HepG2 (cell line): Measurements from ENCODE around the gene CYP4V2. TPM values are rescaled to one million over a fixed set of nuclear protein-coding genes. Genes with fewer than 3 reads are reported as not detected.

ENCODE experiments used
- ARID4A ChIP-seq: sonication (generic); formaldehyde crosslinking; IDR thresholded peaks from 2 replicates; pipeline ENCODE4 v1.5.0; 2020; ENCODE audit warnings: mild to moderate bottlenecking, missing genetic modification reagents, borderline replicate concordance
- HINFP ChIP-seq: sonication (generic); formaldehyde crosslinking; IDR thresholded peaks from 2 replicates; pipeline ENCODE4 v1.4.0; 2020; ENCODE audit warnings: low read depth, mild to moderate bottlenecking, missing genetic modification reagents
- NFAT5 ChIP-seq: sonication (generic); formaldehyde crosslinking; IDR thresholded peaks from 2 replicates; pipeline ENCODE4 v1.4.0; 2020; ENCODE audit warnings: missing genetic modification reagents
- NR0B2 ChIP-seq: sonication (generic); formaldehyde crosslinking; IDR thresholded peaks from 2 replicates; pipeline ENCODE4 v1.4.0; 2020; ENCODE audit warnings: mild to moderate bottlenecking, missing genetic modification reagents
- POLR2G ChIP-seq: fragments of 200-400 bp; formaldehyde crosslinking; IDR thresholded peaks from 2 replicates; pipeline ENCODE4 v1.6.1; 2018; ENCODE audit warnings: mild to moderate bottlenecking, low read depth, low read length, moderate library complexity
- RAD21 ChIP-seq: fragments of 450-650 bp; formaldehyde crosslinking; IDR thresholded peaks from 2 replicates; pipeline ENCODE4 v1.5.0; 2020; ENCODE audit warnings: mild to moderate bottlenecking
- RBFOX2 ChIP-seq: fragments of 200-400 bp; formaldehyde crosslinking; IDR thresholded peaks from 2 replicates; pipeline ENCODE4 v1.6.1; 2017; ENCODE audit warnings: low read depth, mild to moderate bottlenecking, low read length
- SALL1 ChIP-seq: sonication (generic); formaldehyde crosslinking; IDR thresholded peaks from 2 replicates; pipeline ENCODE4 v1.8.0; 2022; ENCODE audit warnings: mild to moderate bottlenecking, missing genetic modification reagents
- SETDB1 ChIP-seq: sonication (generic); formaldehyde crosslinking; IDR thresholded peaks from 2 replicates; pipeline ENCODE4 v1.5.1; 2020; ENCODE audit warnings: missing genetic modification reagents, mild to moderate bottlenecking, borderline replicate concordance
- SYNCRIP ChIP-seq: fragments of 200-400 bp; formaldehyde crosslinking; IDR thresholded peaks from 2 replicates; pipeline ENCODE4 v1.6.1; 2018; ENCODE audit warnings: mild to moderate bottlenecking, low read depth, low read length; ENCODE audit not compliant: insufficient read depth
- ZNF138 ChIP-seq: sonication (generic); formaldehyde crosslinking; IDR thresholded peaks from 2 replicates; pipeline ENCODE4 v1.5.0; 2020; ENCODE audit warnings: mild to moderate bottlenecking, low read depth, missing genetic modification reagents
- ZNF224 ChIP-seq: sonication (generic); formaldehyde crosslinking; IDR thresholded peaks from 2 replicates; pipeline ENCODE4 v1.5.0; 2020; ENCODE audit warnings: mild to moderate bottlenecking, missing genetic modification reagents
- ZNF772 ChIP-seq: sonication (generic); formaldehyde crosslinking; IDR thresholded peaks from 2 replicates; pipeline ENCODE4 v1.5.0; 2020; ENCODE audit warnings: mild to moderate bottlenecking, missing genetic modification reagents
- polyA plus RNA-seq, 8 experiments: library from polyadenylated mRNA; depleted of rRNA in 3 of 8; stranded (reverse) in 7 of 8; unstranded in 1 of 8; fragments of >200 nt; fragmentation: Illumina TruSeq in 4 of 8; extraction: Trizol in 4 of 8; gene quantifications; 2 replicates each; pipeline versions ENCODE4 v1.2.1 to v1.2.3, GENCODE V29; 2011 to 2016; ENCODE audit warnings: low read depth in 4 of 8, missing spikeins in 1 of 8, mixed read lengths in 1 of 8; ENCODE audit not compliant: insufficient read depth in 1 of 8
- total RNA-seq, 5 experiments: library from RNA; depleted of rRNA; stranded (reverse); fragments of >200 nt; fragmentation: Illumina TruSeq; extraction: Trizol; gene quantifications; 2 replicates each; pipeline ENCODE4 v1.2.3, GENCODE V29; 2016; ENCODE audit warnings: low read depth in 1 of 5

CYP4V2 gene
- total and polyA plus RNA-seq, 2 of the 13 experiments (the other 11 are each of a cell fraction or from before 2014, with no cell fraction given) = 4.7 to 7.2 TPM

GRCh38 chr4:186191200-186192065 is at the start of gene CYP4V2 (continued):
- TF ChIP-seq NFAT5 (0 out of 2 replicates have a peak, but pooled peaks have one; percentile 27), ZNF224 (CRISPR knock-in tag) (0 out of 2 replicates have a peak, but pooled peaks have one; percentile 26), ARID4A (peak; percentile 88), ZNF772 (CRISPR knock-in tag) (peak; percentile 86), RBFOX2 (peak; percentile 95), SETDB1 (CRISPR knock-in tag) (no peak), HINFP (CRISPR knock-in tag) (no peak), SALL1 (CRISPR knock-in tag) (peak; percentile 84), SYNCRIP (no peak), POLR2G (peak; percentile 77), RAD21 (CRISPR knock-in tag) (peak; percentile 76), ZNF138 (CRISPR knock-in tag) (peak; percentile 50; the same call in 1 of the 2 replicates), NR0B2 (CRISPR knock-in tag) (no peak; the same call in 1 of the 2 replicates)
